Measurements from ENCODE around the gene TCERG1. TPM values are rescaled to one million over a fixed set of nuclear protein-coding genes. Genes with fewer than 3 reads are reported as not detected.

TCERG1 gene
- 100 to 1,000 TPM; 123 to 131 TPM for total RNA-seq

GRCh38 chr5:146446861-146447733 is at the start of gene TCERG1:
Gene TCERG1, plus strand, starts transcription at chr5:146447333. Its CDS starts 17 bp downstream, at chr5:146447350.
- intact Hi-C loops (cut with micrococcal nuclease): loop anchor here (1.0 to 5.0 kb wide), 6 partner anchors 244 to 1935 kb away; partner anchors contain the start of genes FBXO38, LARS1, PPP2R2B and RBM27

GRCh38 chr5:146398826-146399225 is 48.3 kb upstream of the TCERG1 start:
- Mint-ChIP-seq H3K4me3 (no peak overlapping the region), H3K27me3 (ENCODE audit: low read depth) (peaks cover 20% of the 10 kb centered on the region), H3K9me3 (no peaks in the 10 kb centered on the region), H3K27ac (no peak overlapping the region), H3K36me3 (ENCODE audit: low read depth) (no peaks in the 10 kb centered on the region), H3K4me1 (ENCODE audit: low read depth) (no peaks in the 10 kb centered on the region)
- DNase-seq: no peak
- CTCF ChIA-PET: no interaction called here
- intact Hi-C loops (cut with micrococcal nuclease): no loop called here

More at GRCh38 chr5:146446861-146447733, at the start of gene TCERG1:
- CTCF ChIA-PET: interaction anchor here (0.8 to 1.5 kb wide), 8 partner anchors 10 to 191 kb away, joined by 3 to 5 read pairs (median 3); no protein-coding TSS in a partner anchor
- Mint-ChIP-seq H3K36me3 (ENCODE audit: low read depth) (peaks cover 13% of the 10 kb centered on the region), H3K4me3 (peak within 1 kb of the TSS; percentile 100), H3K27ac (peak within 1 kb of the TSS; percentile 99), H3K27me3 (ENCODE audit: low read depth) (no peaks in the 10 kb centered on the region), H3K4me1 (ENCODE audit: low read depth) (peaks cover 37% of the 10 kb centered on the region), H3K9me3 (no peaks in the 10 kb centered on the region)
- DNase-seq: peak; percentile 99

DNA sequence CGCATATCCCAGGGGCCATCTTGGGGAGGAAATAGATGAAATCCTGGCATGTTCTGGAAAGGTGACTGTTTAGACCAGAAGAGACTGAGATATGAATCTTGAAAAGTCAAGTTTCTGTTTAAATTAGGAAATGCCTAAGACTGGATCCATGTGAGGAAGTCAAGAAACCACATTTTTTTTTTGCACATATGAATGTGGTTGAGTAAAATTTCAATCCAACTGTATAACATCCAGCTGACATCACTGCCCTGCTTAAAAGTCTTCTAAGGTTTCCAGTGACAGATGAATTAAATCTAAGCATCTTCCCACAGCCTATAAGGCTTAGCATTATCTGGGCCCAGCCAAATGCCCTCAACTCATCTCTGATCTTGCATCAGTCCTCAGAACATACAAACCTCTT is 47.7 kb upstream of the TCERG1 start:
- Mint-ChIP-seq H3K36me3 (ENCODE audit: low read depth) (no peaks in the 10 kb centered on the region), H3K27me3 (ENCODE audit: low read depth) (peaks cover 17% of the 10 kb centered on the region), H3K9me3 (no peaks in the 10 kb centered on the region), H3K4me1 (ENCODE audit: low read depth) (no peaks in the 10 kb centered on the region), H3K27ac (no peak overlapping the region), H3K4me3 (no peak overlapping the region)
- intact Hi-C loops (cut with micrococcal nuclease): no loop called here
- CTCF ChIA-PET: no interaction called here
- DNase-seq: no peak

DNA sequence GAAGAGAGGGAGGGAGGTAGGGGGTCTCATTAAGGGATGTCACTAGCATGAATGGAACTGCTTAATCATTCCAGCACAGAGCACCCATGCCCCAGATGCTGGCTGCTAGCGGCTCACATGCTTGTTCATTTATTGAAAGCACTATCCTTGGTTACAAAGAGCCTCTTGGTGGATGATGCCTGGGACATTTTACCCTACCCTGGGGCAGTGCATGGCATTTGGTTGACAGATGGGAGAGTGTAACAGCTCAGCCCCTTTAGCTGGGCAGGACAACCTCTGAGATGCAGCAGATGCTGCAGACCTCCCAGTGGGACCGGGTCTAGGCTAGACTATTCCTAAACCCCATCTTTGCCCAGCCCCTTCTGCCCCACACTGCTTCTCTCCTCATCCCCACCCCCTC is 46.9 kb upstream of the TCERG1 start:
- H3K4me1 Mint-ChIP-seq (ENCODE audit: low read depth): no peaks in the 10 kb centered on the region
- H3K4me3 Mint-ChIP-seq: no peak overlapping the region
- H3K27me3 Mint-ChIP-seq (ENCODE audit: low read depth): peaks cover 18% of the 10 kb centered on the region
- H3K36me3 Mint-ChIP-seq (ENCODE audit: low read depth): no peaks in the 10 kb centered on the region
- H3K27ac Mint-ChIP-seq: no peak overlapping the region
- CTCF ChIA-PET: interaction anchor here (0.6 kb wide), 1 partner anchor 9 kb away, joined by 3 read pairs; no protein-coding TSS in a partner anchor
- intact Hi-C loops (cut with micrococcal nuclease): no loop called here
- no peak for DNase-seq
- no peaks in the 10 kb centered on the region for H3K9me3 Mint-ChIP-seq

DNA sequence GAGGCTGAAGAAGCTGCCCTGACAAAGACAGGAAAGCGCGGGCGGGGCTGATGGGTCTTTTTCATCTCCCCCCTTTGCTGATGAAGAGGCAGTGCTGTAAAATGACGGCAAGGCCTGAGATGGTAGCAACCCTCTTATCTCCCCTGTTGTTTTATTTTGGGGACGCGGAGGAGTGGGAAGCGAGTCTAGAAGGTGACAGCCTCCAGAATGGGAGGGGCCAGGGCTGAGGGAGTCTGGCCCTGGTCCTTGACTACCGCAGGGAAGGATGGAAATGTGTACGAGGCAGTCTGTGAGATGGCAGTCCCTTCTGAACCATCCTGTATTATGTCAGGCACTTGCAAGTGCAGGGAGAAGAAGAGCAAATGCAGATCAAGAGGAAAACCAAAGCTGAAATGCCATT is 46.1 kb upstream of the TCERG1 start:
- Mint-ChIP-seq H3K4me1 (ENCODE audit: low read depth) (no peaks in the 10 kb centered on the region), H3K27ac (no peak overlapping the region), H3K36me3 (ENCODE audit: low read depth) (no peaks in the 10 kb centered on the region), H3K4me3 (no peak overlapping the region), H3K27me3 (ENCODE audit: low read depth) (peaks cover 21% of the 10 kb centered on the region), H3K9me3 (no peaks in the 10 kb centered on the region)
- no peak for DNase-seq
- intact Hi-C loops (cut with micrococcal nuclease): no loop called here
- CTCF ChIA-PET: interaction anchor here (0.6 kb wide), 1 partner anchor 8 kb away, joined by 3 read pairs; no protein-coding TSS in a partner anchor

- H3K36me3 Mint-ChIP-seq (ENCODE audit: low read depth): no peaks in the 10 kb centered on the region
- peaks cover 18% of the 10 kb centered on the region for H3K27me3 Mint-ChIP-seq (ENCODE audit: low read depth)
- no peak overlapping the region for H3K27ac Mint-ChIP-seq
- H3K9me3 Mint-ChIP-seq: no peaks in the 10 kb centered on the region
- intact Hi-C loops (cut with micrococcal nuclease): no loop called here
- no peak overlapping the region for H3K4me3 Mint-ChIP-seq
- CTCF ChIA-PET: no interaction called here
- DNase-seq: no peak
- H3K4me1 Mint-ChIP-seq (ENCODE audit: low read depth): no peaks in the 10 kb centered on the region
Measured at GRCh38 chr5:146402949-146403348, 44.2 kb upstream of the TCERG1 start.

GRCh38 chr5:146409054-146409671 is 38.0 kb upstream of the TCERG1 start:
- CTCF ChIA-PET: interaction anchor here (0.7 kb wide), 2 partner anchors 9 to 1348 kb away, joined by 3 read pairs; no protein-coding TSS in a partner anchor
- intact Hi-C loops (cut with micrococcal nuclease): no loop called here

DNA sequence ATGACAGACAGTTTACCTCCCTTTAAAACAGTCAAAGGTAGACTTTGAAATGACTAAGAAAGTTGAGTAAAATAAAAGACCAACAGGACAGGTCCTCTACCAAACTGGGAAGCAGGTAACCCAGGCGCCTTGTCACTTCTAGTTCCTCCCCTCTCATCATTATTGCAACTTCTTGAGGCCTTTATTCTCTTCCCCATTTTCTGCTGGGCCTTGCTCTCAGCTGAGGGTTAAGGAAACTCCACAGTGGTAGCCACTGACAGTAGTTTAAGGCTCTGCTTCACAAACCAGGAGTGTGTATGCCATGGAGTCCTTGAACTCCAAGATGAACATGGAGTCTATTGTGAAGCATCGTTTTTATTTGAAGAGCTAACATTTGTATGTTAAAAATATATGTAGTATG is 36.9 kb upstream of the TCERG1 start:
- CTCF ChIA-PET: no interaction called here

More at GRCh38 chr5:146409054-146409671, 38.0 kb upstream of the TCERG1 start:
- no peak overlapping the region for H3K27ac Mint-ChIP-seq
- no peak for DNase-seq
- H3K36me3 Mint-ChIP-seq (ENCODE audit: low read depth): no peaks in the 10 kb centered on the region
- no peaks in the 10 kb centered on the region for H3K9me3 Mint-ChIP-seq
- no peaks in the 10 kb centered on the region for H3K4me1 Mint-ChIP-seq (ENCODE audit: low read depth)
- H3K4me3 Mint-ChIP-seq: no peak overlapping the region
- peaks cover 4% of the 10 kb centered on the region for H3K27me3 Mint-ChIP-seq (ENCODE audit: low read depth)

DNA sequence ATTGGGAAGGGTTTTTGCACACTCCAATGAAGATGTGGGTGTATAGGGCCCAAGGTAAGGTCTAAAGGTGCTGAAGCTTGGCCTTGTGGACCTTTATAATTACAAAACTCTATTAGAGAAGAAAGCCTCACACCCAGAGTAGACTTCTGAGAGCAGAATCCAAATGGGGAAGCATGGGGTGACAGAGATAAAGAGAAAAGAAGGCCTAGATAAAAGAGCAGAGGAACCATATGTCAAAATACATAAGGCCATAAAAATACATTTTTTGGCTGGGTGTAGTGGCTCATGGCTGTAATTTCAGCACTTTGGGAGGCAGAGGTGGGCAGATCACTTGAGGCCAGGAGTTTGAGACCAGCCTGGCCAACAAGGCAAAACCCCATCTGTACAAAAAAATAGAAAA is 27.4 kb upstream of the TCERG1 start:
- no peaks in the 10 kb centered on the region for H3K9me3 Mint-ChIP-seq
- H3K27me3 Mint-ChIP-seq (ENCODE audit: low read depth): no peaks in the 10 kb centered on the region
- CTCF ChIA-PET: no interaction called here
- intact Hi-C loops (cut with micrococcal nuclease): no loop called here
- no peaks in the 10 kb centered on the region for H3K36me3 Mint-ChIP-seq (ENCODE audit: low read depth)
- DNase-seq: no peak
- H3K4me1 Mint-ChIP-seq (ENCODE audit: low read depth): no peaks in the 10 kb centered on the region
- H3K27ac Mint-ChIP-seq: no peak overlapping the region
- no peak overlapping the region for H3K4me3 Mint-ChIP-seq

More for the DNA sequence above, 36.9 kb upstream of the TCERG1 start:
- Mint-ChIP-seq H3K4me1 (ENCODE audit: low read depth) (no peaks in the 10 kb centered on the region), H3K36me3 (ENCODE audit: low read depth) (no peaks in the 10 kb centered on the region), H3K9me3 (no peaks in the 10 kb centered on the region), H3K27me3 (ENCODE audit: low read depth) (peaks cover 2% of the 10 kb centered on the region), H3K27ac (no peak overlapping the region), H3K4me3 (no peak overlapping the region)
- intact Hi-C loops (cut with micrococcal nuclease): no loop called here
- no peak for DNase-seq

- no peaks in the 10 kb centered on the region for H3K36me3 Mint-ChIP-seq (ENCODE audit: low read depth)
- no peak overlapping the region for H3K27ac Mint-ChIP-seq
- H3K9me3 Mint-ChIP-seq: no peaks in the 10 kb centered on the region
- CTCF ChIA-PET: interaction anchor here (0.7 to 1.2 kb wide), 6 partner anchors 9 to 294 kb away, joined by 3 to 4 read pairs (median 3); no protein-coding TSS in a partner anchor
- H3K4me1 Mint-ChIP-seq (ENCODE audit: low read depth): peaks cover 4% of the 10 kb centered on the region
- no peak for DNase-seq
- no peak overlapping the region for H3K4me3 Mint-ChIP-seq
- intact Hi-C loops (cut with micrococcal nuclease): loop anchor here (5.0 kb wide), 3 partner anchors 373 to 728 kb away; no protein-coding TSS in a partner anchor
- H3K27me3 Mint-ChIP-seq (ENCODE audit: low read depth): peaks cover 9% of the 10 kb centered on the region
Measured at GRCh38 chr5:146425023-146425422, 22.1 kb upstream of the TCERG1 start.

GRCh38 chr5:146426305-146426704 is 20.8 kb upstream of the TCERG1 start:
- Mint-ChIP-seq H3K27me3 (ENCODE audit: low read depth) (peaks cover 9% of the 10 kb centered on the region), H3K4me3 (no peak overlapping the region), H3K4me1 (ENCODE audit: low read depth) (peaks cover 4% of the 10 kb centered on the region), H3K9me3 (no peaks in the 10 kb centered on the region), H3K27ac (no peak overlapping the region), H3K36me3 (ENCODE audit: low read depth) (no peaks in the 10 kb centered on the region)
- intact Hi-C loops (cut with micrococcal nuclease): loop anchor here (5.0 kb wide), 3 partner anchors 374 to 729 kb away; no protein-coding TSS in a partner anchor
- DNase-seq: no peak
- CTCF ChIA-PET: interaction anchor here (0.6 to 1.3 kb wide), 5 partner anchors 7 to 582 kb away, joined by 3 to 4 read pairs (median 3); no protein-coding TSS in a partner anchor
